ENCODE results near the gene CERT1. TPM values are rescaled to one million over a fixed set of nuclear protein-coding genes. Genes with fewer than 3 reads are reported as not detected.

CERT1 gene
- total RNA-seq, 2 experiments from 2014 or later, result 23.9 to 24.6 TPM

GRCh38 chr5:75363111-75363510 is 148.3 kb downstream of the CERT1 start:
- ChIA-PET POLR2A (no interaction called here), CTCF (interaction anchor here (1.1 kb wide), 1 partner anchor 10 kb away, joined by 3 read pairs; no protein-coding TSS in a partner anchor)
- TF ChIP-seq CTCF (IDR thresholded peaks at IDR 0.05), result no peak
- ATAC-seq, result no peak
- intact Hi-C loops (cut with micrococcal nuclease), result loop anchor here (10.0 kb wide), 1 partner anchor 322 kb away; no protein-coding TSS in a partner anchor
- Mint-ChIP-seq H3K36me3 (ENCODE audit: low read depth) (peaks cover 22% of the 10 kb centered on the region), H3K27ac (no peak overlapping the region), H3K9me3 (no peaks in the 10 kb centered on the region), H3K4me3 (no peak overlapping the region), H3K4me1 (ENCODE audit: low read depth) (peaks cover 5% of the 10 kb centered on the region), H3K27me3 (no peaks in the 10 kb centered on the region)
- no peak for DNase-seq

- ChIA-PET POLR2A (no interaction called here), CTCF (interaction anchor here (1.1 kb wide), 1 partner anchor 10 kb away, joined by 3 read pairs; no protein-coding TSS in a partner anchor)
- Mint-ChIP-seq H3K9me3 (no peaks in the 10 kb centered on the region), H3K27me3 (no peaks in the 10 kb centered on the region), H3K27ac (no peak overlapping the region), H3K4me3 (no peak overlapping the region), H3K36me3 (ENCODE audit: low read depth) (peaks cover 24% of the 10 kb centered on the region), H3K4me1 (ENCODE audit: low read depth) (peaks cover 5% of the 10 kb centered on the region)
- intact Hi-C loops (cut with micrococcal nuclease), result loop anchor here (10.0 kb wide), 1 partner anchor 322 kb away; no protein-coding TSS in a partner anchor
- TF ChIP-seq CTCF (IDR thresholded peaks at IDR 0.05), result no peak
- no peak for ATAC-seq
- no peak for DNase-seq
These were observed 148.9 kb downstream of the CERT1 start for GRCh38 chr5:75362474-75362975.

GRCh38 chr5:75361310-75361709 is 150.1 kb downstream of the CERT1 start:
- DNase-seq (no peak), ATAC-seq (no peak)
- Mint-ChIP-seq H3K36me3 (ENCODE audit: low read depth) (peaks cover 35% of the 10 kb centered on the region), H3K27me3 (no peaks in the 10 kb centered on the region), H3K27ac (no peak overlapping the region), H3K4me3 (no peak overlapping the region), H3K9me3 (no peaks in the 10 kb centered on the region), H3K4me1 (ENCODE audit: low read depth) (no peaks in the 10 kb centered on the region)
- POLR2A ChIA-PET, result interaction anchor here (1.0 to 1.8 kb wide), 2 partner anchors 20 to 24 kb away, joined by 3 to 7 read pairs; partner anchors contain the start of gene HMGCR
- intact Hi-C loops (cut with micrococcal nuclease), result loop anchor here (10.0 kb wide), 1 partner anchor 323 kb away; no protein-coding TSS in a partner anchor
- no peak for TF ChIP-seq CTCF (IDR thresholded peaks at IDR 0.05)
- CTCF ChIA-PET, result no interaction called here

GRCh38 chr5:75358117-75358516 is 153.3 kb downstream of the CERT1 start:
- Mint-ChIP-seq H3K27me3 (no peaks in the 10 kb centered on the region), H3K4me3 (no peak overlapping the region), H3K36me3 (ENCODE audit: low read depth) (peaks cover 47% of the 10 kb centered on the region), H3K4me1 (ENCODE audit: low read depth) (no peaks in the 10 kb centered on the region), H3K9me3 (no peaks in the 10 kb centered on the region), H3K27ac (no peak overlapping the region)
- POLR2A ChIA-PET, result no interaction called here
- CTCF ChIA-PET, result no interaction called here
- ATAC-seq (no peak), DNase-seq (no peak)
- intact Hi-C loops (cut with micrococcal nuclease), result no loop called here
- no peak for TF ChIP-seq CTCF (IDR thresholded peaks at IDR 0.05)

- peaks cover 52% of the 10 kb centered on the region for H3K36me3 Mint-ChIP-seq (ENCODE audit: low read depth)
- CTCF ChIA-PET, result interaction anchor here (1.5 kb wide), 1 partner anchor 16 kb away, joined by 3 read pairs; no protein-coding TSS in a partner anchor
- no peak overlapping the region for H3K4me3 Mint-ChIP-seq
- POLR2A ChIA-PET, result interaction anchor here (1.0 to 1.7 kb wide), 2 partner anchors 20 to 362 kb away, joined by 3 to 5 read pairs; partner anchors contain the start of gene HMGCR
- intact Hi-C loops (cut with micrococcal nuclease), result no loop called here
- TF ChIP-seq CTCF (IDR thresholded peaks at IDR 0.05), result no peak
- no peak overlapping the region for H3K27ac Mint-ChIP-seq
- H3K4me1 Mint-ChIP-seq (ENCODE audit: low read depth), result peaks cover 1% of the 10 kb centered on the region
- DNase-seq (no peak), ATAC-seq (no peak)
- no peaks in the 10 kb centered on the region for H3K27me3 Mint-ChIP-seq
- no peaks in the 10 kb centered on the region for H3K9me3 Mint-ChIP-seq
These were observed 154.7 kb downstream of the CERT1 start for GRCh38 chr5:75356719-75357118.

Data from activated CD8-positive, alpha-beta T cell treated with anti-CD3 and anti-CD28 coated beads for 36 hours (primary cell).